BJ (cell line): ENCODE measurements around the gene RBBP7. TPM values are rescaled to one million over a fixed set of nuclear protein-coding genes. Genes with fewer than 3 reads are reported as not detected.

Experiments used
- CTCF ChIA-PET: fragments of 350-600 bp; formaldehyde crosslinking; extraction: SDS; loops from one replicate; lab custom pipeline; 2021; ENCODE audit warnings: antibody characterized with exemption, inconsistent platforms; lab: Yijun Ruan, JAX
- POLR2A ChIA-PET: fragments of 300-600 bp; sonication (Branson Sonifier 250); formaldehyde crosslinking; extraction: SDS; loops from one replicate; lab custom pipeline; 2021; ENCODE audit warnings: antibody characterized with exemption; lab: Charles Lee
- DNase-seq: peaks from one replicate; pipeline ENCODE4 v3.0.0-alpha.2; 2011; ENCODE audit warnings: low read depth
- H3K27me3 ChIP-seq: 2 replicates; pipeline ENCODE4 v1.6.0; 2011; ENCODE audit warnings: low read length; ENCODE audit not compliant: control insufficient read depth, insufficient read depth
- H3K36me3 ChIP-seq: 2 replicates; pipeline ENCODE4 v1.5.1; 2011; ENCODE audit warnings: low read length; ENCODE audit not compliant: control insufficient read depth, insufficient read depth
- H3K4me3 ChIP-seq: 2 replicates; pipeline ENCODE4 v1.5.1; 2011; ENCODE audit warnings: low read depth, mild to moderate bottlenecking, control low read depth, low read length
- polyA plus RNA-seq: library from polyadenylated mRNA; depleted of rRNA; stranded (reverse); fragments of >200 nt; gene quantifications from 2 replicates; pipeline ENCODE4 v1.2.3, GENCODE V29; 2011; rRNA removed
- small RNA-seq: library from RNA; depleted of rRNA; stranded (forward); fragments of <200 nt; gene quantifications from one replicate; pipeline ENCODE3, GENCODE V24; 2012; ENCODE audit warnings: low replicate concordance, low read depth; ENCODE audit not compliant: insufficient read length
- TF ChIP-seq, protein P1 (sequence below): IDR thresholded peaks from 2 replicates; pipeline ENCODE4 v1.5.1; 2011; ENCODE audit warnings: low read depth, mild to moderate bottlenecking, control low read depth, inconsistent platforms, low read length, moderate library complexity; ENCODE audit not compliant: insufficient read depth

Gene RBBP7
- polyA plus RNA-seq, 1 experiment = 123 TPM

DNA sequence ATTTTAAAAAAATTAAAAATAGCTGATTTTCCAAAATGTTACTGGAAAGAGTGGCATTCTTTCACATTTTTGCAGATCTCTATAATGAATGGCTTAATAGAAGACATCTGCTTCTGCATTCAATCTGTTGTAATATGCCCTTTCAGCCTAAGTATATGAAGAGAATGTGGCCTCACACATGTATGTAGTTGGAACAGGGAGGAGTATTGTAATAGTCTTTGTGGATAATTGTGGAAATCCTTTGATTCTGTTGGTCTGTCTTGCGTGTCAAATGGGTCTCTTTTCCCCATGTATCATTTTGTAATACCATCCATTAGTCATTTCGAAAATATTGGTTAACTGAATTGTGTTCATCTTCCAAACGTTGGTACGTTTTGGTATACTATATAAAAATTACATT, 72.3 kb downstream of the RBBP7 start:
- Histone ChIP-seq H3K36me3 (no peaks in the 10 kb centered on the region), H3K4me3 (no peak overlapping the region), H3K27me3 (no peaks in the 10 kb centered on the region)
- ChIA-PET CTCF (interaction anchor here (1.4 kb wide), 1 partner anchor 10 kb away, joined by 3 read pairs; no protein-coding TSS in a partner anchor), POLR2A (interaction anchor here (0.8 kb wide), 1 partner anchor 822 kb away, joined by 3 read pairs; no protein-coding TSS in a partner anchor)
- no peak for DNase-seq
- TF ChIP-seq, protein P1, sequence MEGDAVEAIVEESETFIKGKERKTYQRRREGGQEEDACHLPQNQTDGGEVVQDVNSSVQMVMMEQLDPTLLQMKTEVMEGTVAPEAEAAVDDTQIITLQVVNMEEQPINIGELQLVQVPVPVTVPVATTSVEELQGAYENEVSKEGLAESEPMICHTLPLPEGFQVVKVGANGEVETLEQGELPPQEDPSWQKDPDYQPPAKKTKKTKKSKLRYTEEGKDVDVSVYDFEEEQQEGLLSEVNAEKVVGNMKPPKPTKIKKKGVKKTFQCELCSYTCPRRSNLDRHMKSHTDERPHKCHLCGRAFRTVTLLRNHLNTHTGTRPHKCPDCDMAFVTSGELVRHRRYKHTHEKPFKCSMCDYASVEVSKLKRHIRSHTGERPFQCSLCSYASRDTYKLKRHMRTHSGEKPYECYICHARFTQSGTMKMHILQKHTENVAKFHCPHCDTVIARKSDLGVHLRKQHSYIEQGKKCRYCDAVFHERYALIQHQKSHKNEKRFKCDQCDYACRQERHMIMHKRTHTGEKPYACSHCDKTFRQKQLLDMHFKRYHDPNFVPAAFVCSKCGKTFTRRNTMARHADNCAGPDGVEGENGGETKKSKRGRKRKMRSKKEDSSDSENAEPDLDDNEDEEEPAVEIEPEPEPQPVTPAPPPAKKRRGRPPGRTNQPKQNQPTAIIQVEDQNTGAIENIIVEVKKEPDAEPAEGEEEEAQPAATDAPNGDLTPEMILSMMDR = no peak

DNA sequence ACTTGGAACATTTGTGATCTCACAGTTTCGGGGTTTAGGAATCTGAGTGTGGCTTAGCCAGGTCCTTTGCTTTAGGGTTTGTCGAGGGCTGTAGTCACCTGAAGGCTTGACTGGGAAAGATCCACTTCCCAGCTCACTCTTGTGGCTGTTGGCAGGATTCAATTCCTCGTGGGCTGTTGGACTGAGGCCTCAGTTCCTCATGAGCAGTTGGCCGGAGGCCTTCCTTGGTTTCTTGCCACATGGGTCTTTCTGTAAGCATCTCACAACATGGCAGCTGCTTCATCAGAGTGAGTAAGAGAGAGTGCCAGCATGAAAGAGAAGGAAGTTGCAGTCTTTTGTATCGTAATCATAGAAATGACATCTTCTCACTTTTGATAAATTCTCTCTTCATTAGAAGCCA, 72.8 kb downstream of the RBBP7 start:
- Histone ChIP-seq H3K4me3 (no peak overlapping the region), H3K36me3 (no peaks in the 10 kb centered on the region), H3K27me3 (no peaks in the 10 kb centered on the region)
- no peak for DNase-seq
- TF ChIP-seq, protein P1 = no peak
- POLR2A ChIA-PET = interaction anchor here (0.5 kb wide), 1 partner anchor 9 kb away, joined by 9 read pairs; no protein-coding TSS in a partner anchor
- CTCF ChIA-PET = interaction anchor here (1.4 kb wide), 1 partner anchor 11 kb away, joined by 3 read pairs; no protein-coding TSS in a partner anchor

- Histone ChIP-seq H3K4me3 (no peak overlapping the region), H3K27me3 (no peaks in the 10 kb centered on the region), H3K36me3 (no peaks in the 10 kb centered on the region)
- DNase-seq = no peak
- TF ChIP-seq, protein P1 = no peak
- CTCF ChIA-PET = interaction anchor here (0.6 kb wide), 1 partner anchor 12 kb away, joined by 3 read pairs; no protein-coding TSS in a partner anchor
- POLR2A ChIA-PET = no interaction called here
These were observed 73.9 kb downstream of the RBBP7 start for GRCh38 chrX:16796298-16796697.

Small RNA genes lying within 50 kb of the gene (small RNA-seq; reads per million reads assigned to genes)
- gene RF00019 (not detected), gene RNU4-6P (not detected), gene RPL12P49 (not detected)

Other genes starting within 250 kb of the RBBP7 start
- gene S100G, start 220.2 kb downstream of the RBBP7 start, polyA plus RNA-seq = not detected in 2 replicates
- 3.7 and 6.6 TPM in 2 replicates for gene CTPS2, start 157.7 kb downstream of the RBBP7 start, polyA plus RNA-seq
- gene SYAP1, start 150.8 kb downstream of the RBBP7 start, polyA plus RNA-seq = 7.3 and 11.2 TPM in 2 replicates
- gene TXLNG, start 83.9 kb downstream of the RBBP7 start, polyA plus RNA-seq = 4.5 and 8.9 TPM in 2 replicates
- gene REPS2, start 76.3 kb upstream of the RBBP7 start, polyA plus RNA-seq = 0.04 and 0.17 TPM in 2 replicates